DMS53 treated with DMSO at 0.1 percent for 48 hours (cell line): ENCODE results near the gene AFAP1L2.
A peak's percentile ranks its signal among the peaks of the same experiment; 100 is the strongest.

Experiments used
- DNase-seq: peaks from one replicate; lab custom pipeline; 2025; ENCODE audit not compliant: unreplicated experiment; lab: John Stamatoyannopoulos, UW

AFAP1L2 gene

GRCh38 chr10:114315566-114316420 is 88.5 kb downstream of the AFAP1L2 start:
- no peak for DNase-seq

GRCh38 chr10:114313866-114314265 is 90.4 kb downstream of the AFAP1L2 start:
- DNase-seq: no peak

GRCh38 chr10:114313139-114313538 is 91.2 kb downstream of the AFAP1L2 start:
- DNase-seq: no peak

- no peak for DNase-seq
These were observed 92.6 kb downstream of the AFAP1L2 start for GRCh38 chr10:114311496-114312209.

GRCh38 chr10:114311023-114311422 is 93.3 kb downstream of the AFAP1L2 start:
- DNase-seq: no peak

- no peak for DNase-seq
These were observed 94.0 kb downstream of the AFAP1L2 start for GRCh38 chr10:114310346-114310745.

GRCh38 chr10:114309364-114309651 is 95.0 kb downstream of the AFAP1L2 start:
- DNase-seq: no peak

- DNase-seq: no peak
These were observed 95.6 kb downstream of the AFAP1L2 start for GRCh38 chr10:114308531-114309363.

GRCh38 chr10:114307731-114308130 is 96.6 kb downstream of the AFAP1L2 start:
- DNase-seq: no peak

- no peak for DNase-seq
These were observed 98.0 kb downstream of the AFAP1L2 start for GRCh38 chr10:114306116-114306973.

GRCh38 chr10:114305521-114305925 is 98.8 kb downstream of the AFAP1L2 start:
- no peak for DNase-seq

- DNase-seq: peak; percentile 72
These were observed 99.5 kb downstream of the AFAP1L2 start for GRCh38 chr10:114304571-114305421.

GRCh38 chr10:114304017-114304570 is 100.2 kb downstream of the AFAP1L2 start:
- DNase-seq: peak; percentile 81

GRCh38 chr10:114303556-114303955 is 100.7 kb downstream of the AFAP1L2 start:
- DNase-seq: no peak

GRCh38 chr10:114301951-114302710 is 102.2 kb downstream of the AFAP1L2 start:
- no peak for DNase-seq

GRCh38 chr10:114301177-114301576 is 103.1 kb downstream of the AFAP1L2 start:
- no peak for DNase-seq

- DNase-seq: no peak
These were observed 104.2 kb downstream of the AFAP1L2 start for GRCh38 chr10:114300036-114300645.

GRCh38 chr10:114297136-114297705 is 107.1 kb downstream of the AFAP1L2 start:
- DNase-seq: no peak
